ENCODE measurements around the gene STEAP4. TPM values are rescaled to one million over a fixed set of nuclear protein-coding genes. Genes with fewer than 3 reads are reported as not detected.

Gene STEAP4
- total and polyA plus RNA-seq, 2 experiments from 2014 or later = 0.06 TPM; not detected in 1

GRCh38 chr7:88305044-88305443, 1.6 kb downstream of the STEAP4 start:
- Histone ChIP-seq H3K27me3 (ENCODE audit: insufficient read depth) (peaks cover 26% of the 10 kb centered on the region), H3K4me2 (no peak overlapping the region), H3F3A (replicated peaks; ENCODE audit: low read depth) (no peaks in the 10 kb centered on the region), H2AFZ (no peak overlapping the region), H3K36me3 (ENCODE audit: insufficient read depth) (no peaks in the 10 kb centered on the region), H3K4me1 (ENCODE audit: insufficient read depth) (peaks cover 7% of the 10 kb centered on the region; the same call in 1 of the 2 replicates), H3K4me3 (no peak overlapping the region), H3K79me2 (replicated peaks; ENCODE audit: insufficient read depth) (no peaks in the 10 kb centered on the region), H3K27ac (ENCODE audit: low read depth) (no peak overlapping the region), H3K9me2 (ENCODE audit: insufficient read depth) (no peaks in the 10 kb centered on the region), H4K20me1 (replicated peaks; ENCODE audit: insufficient read depth) (no peaks in the 10 kb centered on the region)
- H3K36me3 Mint-ChIP-seq (ENCODE audit: low read depth) = no peaks in the 10 kb centered on the region
- peaks cover 13% of the 10 kb centered on the region for H3K27me3 Mint-ChIP-seq (ENCODE audit: insufficient read depth, low read depth, poor library complexity)
- peaks cover 13% of the 10 kb centered on the region for H3K4me1 Mint-ChIP-seq
- no peak overlapping the region for H3K4me3 Mint-ChIP-seq
- TF ChIP-seq JUNB (IDR thresholded peaks at IDR 0.05; ENCODE audit: unreplicated experiment) = no peak
- ATAC-seq = no peak
- no peak for DNase-seq (ENCODE audit: low spot score)
- H3K9me3 Mint-ChIP-seq = no peaks in the 10 kb centered on the region
- H3K27ac Mint-ChIP-seq = no peak overlapping the region

GRCh38 chr7:88302486-88302885, 4.2 kb downstream of the STEAP4 start:
- no peaks in the 10 kb centered on the region for H3K36me3 Mint-ChIP-seq (ENCODE audit: low read depth)
- no peaks in the 10 kb centered on the region for H3F3A ChIP-seq (replicated peaks; ENCODE audit: low read depth)
- ATAC-seq (no peak), DNase-seq (ENCODE audit: low spot score) (no peak)
- H3K27me3 ChIP-seq (ENCODE audit: insufficient read depth) = peaks cover 21% of the 10 kb centered on the region
- no peak overlapping the region for H3K4me2 ChIP-seq
- H3K27me3 Mint-ChIP-seq (ENCODE audit: insufficient read depth, low read depth, poor library complexity) = peaks cover 13% of the 10 kb centered on the region
- no peaks in the 10 kb centered on the region for H3K79me2 ChIP-seq (replicated peaks; ENCODE audit: insufficient read depth)
- H3K4me1 Mint-ChIP-seq = peaks cover 14% of the 10 kb centered on the region
- no peak for TF ChIP-seq EZH2phosphoT487 (IDR thresholded peaks at IDR 0.05; ENCODE audit: unreplicated experiment)
- H3K4me3 Mint-ChIP-seq = no peak overlapping the region
- H3K4me3 ChIP-seq = no peak overlapping the region
- no peak overlapping the region for H3K27ac Mint-ChIP-seq
- H3K27ac ChIP-seq (ENCODE audit: low read depth) = no peak overlapping the region
- no peaks in the 10 kb centered on the region for H3K9me2 ChIP-seq (ENCODE audit: insufficient read depth)
- peaks cover 6% of the 10 kb centered on the region; the same call in 1 of the 2 replicates for H3K4me1 ChIP-seq (ENCODE audit: insufficient read depth)
- H4K20me1 ChIP-seq (replicated peaks; ENCODE audit: insufficient read depth) = no peaks in the 10 kb centered on the region
- no peak overlapping the region for H2AFZ ChIP-seq
- no peaks in the 10 kb centered on the region for H3K36me3 ChIP-seq (ENCODE audit: insufficient read depth)
- H3K9me3 Mint-ChIP-seq = no peaks in the 10 kb centered on the region

GRCh38 chr7:88301924-88302323, 4.8 kb downstream of the STEAP4 start:
- no peak for ATAC-seq

More at GRCh38 chr7:88301924-88302323, 4.8 kb downstream of the STEAP4 start:
- Histone ChIP-seq H3K4me3 (no peak overlapping the region), H3K27me3 (ENCODE audit: insufficient read depth) (peaks cover 16% of the 10 kb centered on the region), H3F3A (replicated peaks; ENCODE audit: low read depth) (no peaks in the 10 kb centered on the region), H3K9me2 (ENCODE audit: insufficient read depth) (no peaks in the 10 kb centered on the region), H3K79me2 (replicated peaks; ENCODE audit: insufficient read depth) (no peaks in the 10 kb centered on the region), H3K36me3 (ENCODE audit: insufficient read depth) (no peaks in the 10 kb centered on the region), H2AFZ (no peak overlapping the region), H4K20me1 (replicated peaks; ENCODE audit: insufficient read depth) (no peaks in the 10 kb centered on the region), H3K4me2 (no peak overlapping the region), H3K27ac (ENCODE audit: low read depth) (no peak overlapping the region), H3K4me1 (ENCODE audit: insufficient read depth) (0 out of 2 replicates have a peak, but pooled peaks cover under 1% of the 10 kb centered on the region)
- H3K27me3 Mint-ChIP-seq (ENCODE audit: insufficient read depth, low read depth, poor library complexity) = peaks cover 9% of the 10 kb centered on the region
- peaks cover 11% of the 10 kb centered on the region; the same call in 2 of the 3 replicates for H3K4me1 Mint-ChIP-seq
- H3K36me3 Mint-ChIP-seq (ENCODE audit: low read depth) = no peaks in the 10 kb centered on the region
- H3K4me3 Mint-ChIP-seq = no peak overlapping the region
- H3K27ac Mint-ChIP-seq = no peak overlapping the region
- no peak for DNase-seq (ENCODE audit: low spot score)
- no peaks in the 10 kb centered on the region for H3K9me3 Mint-ChIP-seq
- no peak for TF ChIP-seq ZNF331 (CRISPR knock-in tag; IDR thresholded peaks at IDR 0.05; ENCODE audit: low read depth)
- TF ChIP-seq CTCF (conservative IDR thresholded peaks at IDR 0.05; ENCODE audit: low read depth in 2 of 2) = no peak
- no peak for TF ChIP-seq POLR2AphosphoS5 (IDR thresholded peaks at IDR 0.05; ENCODE audit: low read depth)
- no peak for TF ChIP-seq ZNF114 (CRISPR knock-in tag; IDR thresholded peaks at IDR 0.05)
- TF ChIP-seq CREB1 (CRISPR knock-in tag; IDR thresholded peaks at IDR 0.05; ENCODE audit: low read depth) = no peak
- no peak for TF ChIP-seq REST (IDR thresholded peaks at IDR 0.05; ENCODE audit: unreplicated experiment)
- no peak for TF ChIP-seq ETS1 (IDR thresholded peaks at IDR 0.05)
- no peak for TF ChIP-seq EZH2phosphoT487 (IDR thresholded peaks at IDR 0.05; ENCODE audit: unreplicated experiment)
- no peak for TF ChIP-seq EZH2 (IDR thresholded peaks at IDR 0.05; ENCODE audit: low read depth, unreplicated experiment)
- TF ChIP-seq NANOG (IDR thresholded peaks at IDR 0.05; ENCODE audit: borderline replicate concordance) = no peak
- no peak for TF ChIP-seq STAT1 (IDR thresholded peaks at IDR 0.05; ENCODE audit: unreplicated experiment)

All from GM23338 (cell line).